SK-N-MC (cell line): ENCODE results near the gene TSPAN15.
"Not testable (repeated sequence)": the region's sequence is repeated elsewhere in the genome, so short reads cannot be mapped to it uniquely, and the experiment has no call there.

Source experiments
- DNase-seq: peaks from one replicate; pipeline ENCODE4 v3.0.0-alpha.2; 2011; ENCODE audit warnings: low read depth, low spot score
- H3K27ac ChIP-seq: fragments of 200-600 bp; sonication (generic); 2 replicates; pipeline ENCODE4 v1.5.1; 2016; ENCODE audit warnings: mixed run types
- H3K36me3 ChIP-seq: fragments of 200-600 bp; sonication (generic); 2 replicates; pipeline ENCODE4 v1.6.1; 2017; ENCODE audit warnings: antibody characterized with exemption, low read length, mixed read lengths; ENCODE audit not compliant: insufficient read depth
- H3K4me3 ChIP-seq: fragments of 200-600 bp; sonication (generic); 2 replicates; pipeline ENCODE4 v1.5.1; 2016
- H3K9ac ChIP-seq: fragments of 200-600 bp; sonication (generic); 2 replicates; pipeline ENCODE4 v1.8.0; 2017; ENCODE audit warnings: mixed run types, mixed read lengths; ENCODE audit not compliant: insufficient read length
- H3K9me3 ChIP-seq: fragments of 200-600 bp; sonication (generic); 2 replicates; pipeline ENCODE4 v1.6.1; 2017; ENCODE audit warnings: low read depth, mild to moderate bottlenecking, antibody characterized with exemption, low read length, moderate library complexity, mixed read lengths
- EZH2 ChIP-seq: fragments of 200-600 bp; sonication (generic); IDR thresholded peaks from one replicate; pipeline ENCODE4 v1.6.1; 2017; ENCODE audit warnings: antibody characterized with exemption
- FOXP2 ChIP-seq: optimal IDR thresholded peaks from 2 replicates; pipeline ENCODE3; 2011; ENCODE audit warnings: mild to moderate bottlenecking, moderate library complexity; ENCODE audit not compliant: insufficient read depth; ENCODE audit errors: extremely low read length, control extremely low read depth
- POLR2AphosphoS5 ChIP-seq: IDR thresholded peaks from 2 replicates; pipeline ENCODE4 v1.6.1; 2012; ENCODE audit warnings: mild to moderate bottlenecking, low read depth, low read length, borderline replicate concordance

Gene TSPAN15

DNA sequence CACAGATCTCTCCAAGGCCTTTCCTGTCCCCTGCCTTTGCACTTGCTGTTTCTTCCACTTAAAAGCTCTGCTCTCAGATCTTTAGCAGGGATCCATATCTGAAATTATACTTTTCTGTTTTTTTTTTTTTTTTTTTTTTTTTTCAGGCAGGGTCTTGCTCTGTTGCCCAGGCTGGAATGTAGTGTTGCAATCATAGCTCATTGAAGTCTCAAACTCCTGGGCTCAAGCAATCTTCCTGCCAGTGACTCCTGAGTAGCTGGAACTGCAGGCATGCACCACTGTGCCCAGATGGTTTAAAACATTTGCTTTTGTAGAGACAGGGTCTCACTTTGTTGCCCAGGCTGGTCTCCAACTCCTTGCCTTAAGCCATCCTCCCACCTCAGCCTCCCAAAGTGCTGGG, 5.0 kb upstream of the TSPAN15 start:
- H3K4me3 ChIP-seq: no peak overlapping the region
- no peak for DNase-seq
- H3K9ac ChIP-seq: no peak overlapping the region
- no peak for TF ChIP-seq POLR2AphosphoS5
- no peak for TF ChIP-seq FOXP2
- TF ChIP-seq EZH2: no peak
- no peaks in the 10 kb centered on the region for H3K36me3 ChIP-seq
- no peak overlapping the region for H3K27ac ChIP-seq
- H3K9me3 ChIP-seq: no peaks in the 10 kb centered on the region

DNA sequence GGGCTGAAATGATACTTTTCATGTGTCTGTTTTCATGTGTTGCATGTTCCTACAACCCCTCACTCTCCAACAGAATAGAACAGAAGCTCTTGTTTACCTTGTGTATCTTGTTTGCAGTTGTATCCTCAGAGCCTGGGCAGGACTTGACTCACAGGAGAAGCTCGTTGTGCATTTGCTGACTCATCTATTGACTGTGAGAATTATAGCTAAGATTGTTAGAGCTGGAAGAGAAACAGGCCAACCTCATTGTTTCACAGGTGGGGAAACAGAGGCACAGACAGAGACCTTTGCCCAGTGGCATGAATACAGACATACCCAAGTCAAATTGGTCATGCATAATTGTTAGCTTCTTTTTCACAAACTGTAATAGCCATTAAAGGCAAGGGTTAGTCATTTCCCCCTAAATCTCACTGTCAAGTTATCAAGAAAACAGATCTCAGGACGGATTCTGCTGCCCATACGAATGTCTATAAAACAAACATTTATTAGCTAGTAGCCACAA, 4.6 kb upstream of the TSPAN15 start:
- Histone ChIP-seq H3K9ac (no peak overlapping the region), H3K36me3 (no peaks in the 10 kb centered on the region), H3K4me3 (no peak overlapping the region), H3K27ac (no peak overlapping the region), H3K9me3 (no peaks in the 10 kb centered on the region)
- no peak for DNase-seq
- TF ChIP-seq EZH2 (no peak), FOXP2 (no peak), POLR2AphosphoS5 (no peak)

DNA sequence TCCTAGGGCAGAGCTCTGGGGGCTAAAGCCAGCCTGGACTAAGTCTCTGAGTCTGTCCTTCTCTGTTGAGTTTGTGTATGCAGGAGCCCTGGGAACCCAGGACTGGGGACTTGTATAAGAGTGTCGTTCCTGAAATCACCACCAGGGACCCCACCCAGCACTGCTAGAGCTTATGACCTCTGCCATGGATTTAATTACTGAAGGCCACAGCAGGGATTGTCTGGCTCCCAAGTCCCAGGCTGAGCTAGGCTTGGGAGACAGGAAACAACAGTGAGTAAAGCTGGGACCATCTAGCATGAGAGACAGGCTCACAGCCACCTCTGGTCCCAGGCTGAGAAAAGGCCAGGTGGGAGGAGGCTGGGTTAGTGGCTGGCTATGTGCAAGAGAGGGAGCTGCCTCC, 1.4 kb upstream of the TSPAN15 start:
- no peak overlapping the region for H3K9ac ChIP-seq
- TF ChIP-seq EZH2 (no peak), FOXP2 (no peak), POLR2AphosphoS5 (no peak)
- H3K27ac ChIP-seq: no peak overlapping the region
- no peak overlapping the region for H3K4me3 ChIP-seq
- no peaks in the 10 kb centered on the region for H3K36me3 ChIP-seq
- no peak for DNase-seq
- H3K9me3 ChIP-seq: no peaks in the 10 kb centered on the region

DNA sequence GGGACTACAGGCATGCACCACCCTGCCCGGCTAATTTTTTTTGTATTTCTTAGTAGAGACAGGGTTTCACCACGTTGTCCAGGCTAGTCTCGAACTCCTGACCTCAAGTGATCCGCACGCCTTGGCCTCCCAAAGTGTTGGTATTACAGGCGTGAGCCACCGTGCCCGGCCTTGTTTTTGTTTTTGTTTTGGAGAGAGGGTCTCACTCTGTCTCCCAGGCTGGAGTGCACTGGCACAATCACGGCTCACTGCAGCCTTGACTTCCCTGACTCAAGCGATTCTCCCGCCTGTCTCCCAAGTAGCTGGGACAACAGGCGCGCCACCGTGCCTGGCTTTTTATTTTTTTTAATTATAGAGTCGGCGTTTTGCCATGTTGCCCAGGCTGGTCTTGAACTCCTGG, 870 bp upstream of the TSPAN15 start:
- not testable (repeated sequence) for H3K36me3 ChIP-seq, H3K27ac ChIP-seq, H3K9ac ChIP-seq, H3K9me3 ChIP-seq, H3K4me3 ChIP-seq, DNase-seq

DNA sequence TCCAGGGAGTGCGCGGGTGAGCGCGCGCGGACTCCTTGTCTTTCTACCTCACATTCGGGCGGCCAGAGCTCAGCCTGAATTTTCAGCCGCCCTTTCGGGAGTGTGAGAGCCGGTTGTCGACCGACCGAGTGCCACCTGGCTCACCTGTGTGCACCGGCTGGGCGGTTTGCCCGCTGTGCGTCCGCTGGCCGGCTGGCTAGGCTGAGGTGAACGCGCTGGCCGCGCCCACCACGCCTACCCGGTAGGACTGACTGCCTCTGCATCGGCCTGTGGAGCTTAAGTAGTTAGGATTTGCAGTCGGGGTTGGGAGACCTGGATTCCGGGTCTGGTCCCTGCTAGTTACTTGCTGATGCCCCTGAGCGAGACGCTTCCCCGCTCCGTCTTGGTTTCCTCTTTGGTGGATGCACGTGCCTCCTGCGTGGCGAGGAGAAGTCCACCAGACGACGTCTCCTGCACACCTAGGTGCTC, 553 bp downstream of the TSPAN15 start:
- Histone ChIP-seq H3K9ac (peak overlapping the region; percentile 45), H3K36me3 (no peaks in the 10 kb centered on the region), H3K9me3 (no peaks in the 10 kb centered on the region), H3K4me3 (peak overlapping the region; percentile 81), H3K27ac (no peak overlapping the region)
- DNase-seq: no peak
- no peak for TF ChIP-seq FOXP2
- TF ChIP-seq EZH2: no peak

DNA sequence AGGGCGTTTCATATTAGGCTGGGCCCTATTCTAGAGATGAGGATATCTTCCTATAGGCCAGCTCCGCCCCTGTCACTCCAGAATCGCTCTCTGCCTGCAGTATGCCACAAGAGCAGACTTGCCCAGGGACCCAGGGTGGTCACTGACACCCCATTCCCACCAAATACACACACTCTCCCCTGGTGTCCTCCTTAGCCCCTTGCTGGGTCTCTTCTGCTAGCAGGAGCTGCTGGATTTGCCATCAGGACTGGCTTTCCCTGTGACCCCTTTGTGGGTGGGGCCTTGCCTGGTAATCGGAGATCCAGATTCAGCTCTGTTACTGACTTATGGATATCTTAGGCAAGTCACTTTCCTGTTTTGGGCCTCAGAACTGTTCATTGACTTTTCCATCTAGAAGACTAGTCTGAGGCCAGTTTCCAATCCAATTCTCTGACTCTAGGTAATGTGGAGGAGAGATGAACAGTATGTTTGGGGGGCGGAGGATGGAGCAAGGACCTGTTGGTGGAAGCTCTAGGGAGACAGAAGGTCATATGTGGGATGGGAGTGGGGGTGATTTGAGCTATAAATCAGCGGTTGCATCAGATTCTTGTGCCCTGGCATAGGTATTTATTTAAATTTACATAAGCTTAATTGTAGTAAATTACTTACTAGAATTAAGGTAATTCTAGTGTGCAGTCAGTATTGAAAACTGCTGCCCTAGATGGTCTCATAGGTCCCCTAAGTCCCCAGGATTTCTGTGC, 1.6 kb downstream of the TSPAN15 start:
- H3K9ac ChIP-seq: no peak overlapping the region
- no peak overlapping the region for H3K27ac ChIP-seq
- no peaks in the 10 kb centered on the region for H3K9me3 ChIP-seq
- H3K36me3 ChIP-seq: no peaks in the 10 kb centered on the region
- no peak for DNase-seq
- TF ChIP-seq FOXP2 (no peak), EZH2 (no peak)
- H3K4me3 ChIP-seq: no peak overlapping the region

DNA sequence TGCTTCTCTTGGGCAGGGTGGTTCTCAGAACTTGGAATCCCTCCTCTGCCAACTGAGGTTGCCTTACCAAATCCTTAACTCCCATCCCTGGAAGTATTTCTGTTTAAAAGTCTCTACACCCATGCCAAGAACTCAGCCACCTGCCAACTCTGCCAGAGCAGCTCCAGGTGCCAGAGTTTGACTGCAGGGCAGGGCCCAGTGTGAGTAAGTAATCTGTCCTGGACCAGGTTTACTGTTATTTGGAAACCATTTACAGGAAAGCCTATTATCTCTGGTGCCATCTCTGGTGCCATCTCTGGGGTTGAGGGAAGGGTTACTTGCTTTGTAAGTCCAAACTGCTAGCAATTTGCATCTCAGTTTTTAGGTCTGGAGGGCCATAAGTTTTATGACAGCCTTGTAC, 2.5 kb downstream of the TSPAN15 start:
- Histone ChIP-seq H3K27ac (no peak overlapping the region), H3K9ac (no peak overlapping the region), H3K36me3 (no peaks in the 10 kb centered on the region), H3K9me3 (no peaks in the 10 kb centered on the region), H3K4me3 (no peak overlapping the region)
- TF ChIP-seq FOXP2: no peak
- TF ChIP-seq EZH2: no peak
- TF ChIP-seq POLR2AphosphoS5: no peak
- DNase-seq: no peak

DNA sequence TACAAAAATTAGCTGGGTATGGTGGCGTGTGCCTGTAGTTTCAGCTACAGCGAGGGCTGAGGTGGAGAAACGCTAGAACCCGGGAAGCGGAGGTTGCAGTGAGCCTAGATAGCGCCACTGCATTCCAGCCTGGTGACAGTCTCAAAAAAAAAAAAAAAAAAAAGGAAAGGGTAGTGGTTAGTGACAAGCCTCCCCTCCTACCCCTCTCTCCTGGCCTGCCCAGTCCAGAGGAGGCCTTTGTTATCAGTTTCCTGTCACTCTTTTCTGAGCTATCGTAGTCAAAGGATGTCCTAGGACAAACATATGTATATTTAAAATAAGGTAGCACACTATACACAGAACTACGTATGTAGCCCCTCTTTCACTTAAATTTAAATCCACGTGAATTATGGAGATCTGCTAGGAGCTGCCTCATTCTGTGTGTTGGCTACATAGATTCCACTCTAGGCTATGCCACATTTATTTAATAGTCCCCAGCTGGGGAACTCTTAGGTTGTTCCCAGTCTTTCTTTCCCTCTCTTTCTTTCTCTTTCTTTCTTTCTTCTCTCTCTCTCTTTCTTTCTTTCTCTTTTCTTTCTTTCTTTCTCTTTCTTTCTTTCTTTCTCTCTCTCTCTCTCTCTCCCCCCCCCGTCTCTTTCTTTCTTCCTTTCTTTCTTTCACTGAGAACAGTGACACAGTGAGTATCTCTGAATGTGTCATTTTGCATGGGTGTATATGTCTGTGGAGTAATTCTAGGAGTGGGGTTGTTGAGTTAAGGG, 3.9 kb downstream of the TSPAN15 start:
- no peak for TF ChIP-seq FOXP2
- TF ChIP-seq POLR2AphosphoS5: no peak
- no peak for TF ChIP-seq EZH2
- no peaks in the 10 kb centered on the region for H3K9me3 ChIP-seq
- no peak for DNase-seq
- H3K9ac ChIP-seq: no peak overlapping the region
- H3K27ac ChIP-seq: no peak overlapping the region
- H3K36me3 ChIP-seq: no peaks in the 10 kb centered on the region
- no peak overlapping the region for H3K4me3 ChIP-seq
